Neuronal stem cell (in vitro differentiated cells): Measurements from ENCODE around the gene PRKACA.

Experiments
- DNase-seq: peaks from one replicate; pipeline ENCODE4 v3.0.0-alpha.2; 2013; ENCODE audit warnings: low spot score
- H2AFZ ChIP-seq: one replicate; pipeline ENCODE4 v1.6.1; 2013; ENCODE audit warnings: mild to moderate bottlenecking, low read length, inconsistent platforms
- H2AK5ac ChIP-seq: 2 replicates; pipeline ENCODE4 v1.6.1; 2013; ENCODE audit warnings: low read depth, mild to moderate bottlenecking, inconsistent platforms, low read length, moderate library complexity, mixed read lengths
- H2BK120ac ChIP-seq: 2 replicates; pipeline ENCODE4 v1.6.1; 2013; ENCODE audit warnings: low read depth, mild to moderate bottlenecking, inconsistent platforms, low read length, moderate library complexity, mixed read lengths
- H2BK12ac ChIP-seq: one replicate; pipeline ENCODE4 v1.6.1; 2013; ENCODE audit warnings: low read length, inconsistent platforms
- H2BK15ac ChIP-seq: 2 replicates; pipeline ENCODE4 v1.6.1; 2013; ENCODE audit warnings: mild to moderate bottlenecking, low read length, inconsistent platforms, mixed read lengths
- H2BK5ac ChIP-seq: one replicate; pipeline ENCODE4 v1.6.1; 2013; ENCODE audit warnings: inconsistent platforms, mild to moderate bottlenecking, low read length, moderate library complexity
- H3K14ac ChIP-seq: one replicate; pipeline ENCODE4 v1.6.1; 2013; ENCODE audit warnings: low read length, inconsistent platforms
- H3K18ac ChIP-seq: 2 replicates; pipeline ENCODE4 v1.6.1; 2013; ENCODE audit warnings: low read length, inconsistent platforms
- H3K23ac ChIP-seq: 2 replicates; pipeline ENCODE4 v1.6.1; 2013; ENCODE audit warnings: low read depth, mild to moderate bottlenecking, mixed read lengths, low read length, inconsistent platforms; ENCODE audit not compliant: poor library complexity
- H3K27ac ChIP-seq: replicated peaks from 3 replicates; pipeline ENCODE4 v1.5.1; 2013; ENCODE audit warnings: low read length, inconsistent platforms
- H3K27me3 ChIP-seq, 3 experiments: 2 replicates each; pipeline ENCODE4 v1.6.1; 2013; ENCODE audit warnings: low read length in 3 of 3, mild to moderate bottlenecking in 2 of 3, inconsistent platforms in 1 of 3, low read depth in 1 of 3, mixed read lengths in 1 of 3, moderate library complexity in 1 of 3; ENCODE audit not compliant: control insufficient read depth in 3 of 3, insufficient read depth in 3 of 3
- H3K36me3 ChIP-seq, 2 donors: replicated peaks in 1 of 2; 2 replicates each; pipeline ENCODE4 v1.6.1; 2013; ENCODE audit warnings: low read length in 2 of 2; ENCODE audit not compliant: control insufficient read depth in 2 of 2, insufficient read depth in 2 of 2
- H3K4ac ChIP-seq: 2 replicates; pipeline ENCODE4 v1.6.1; 2013; ENCODE audit warnings: inconsistent platforms, mild to moderate bottlenecking, low read length, moderate library complexity
- H3K4me1 ChIP-seq, 2 donors: 1 replicate in 1 of 2; 2 replicates in 1 of 2; pipeline ENCODE4 v1.6.1; 2013; ENCODE audit warnings: low read length in 2 of 2, low read depth in 1 of 2; ENCODE audit not compliant: control insufficient read depth in 2 of 2, insufficient read depth in 1 of 2
- H3K4me2 ChIP-seq: one replicate; pipeline ENCODE4 v1.6.1; 2013; ENCODE audit warnings: mild to moderate bottlenecking, low read length, inconsistent platforms; ENCODE audit not compliant: insufficient read depth, poor library complexity, severe bottlenecking
- H3K4me3 ChIP-seq, 2 donors: 2 replicates each; pipeline ENCODE4 v1.5.1; 2013; ENCODE audit warnings: low read length in 2 of 2, mild to moderate bottlenecking in 2 of 2, inconsistent platforms in 1 of 2, moderate library complexity in 1 of 2
- H3K79me1 ChIP-seq: one replicate; pipeline ENCODE4 v1.6.1; 2013; ENCODE audit warnings: low read depth, mild to moderate bottlenecking, inconsistent platforms, low read length, moderate library complexity
- H3K9ac ChIP-seq: one replicate; pipeline ENCODE4 v1.6.1; 2013; ENCODE audit warnings: mild to moderate bottlenecking, low read depth, low read length, inconsistent platforms; ENCODE audit not compliant: poor library complexity
- H3K9me3 ChIP-seq, 2 donors: replicated peaks in 1 of 2; 2 replicates each; pipeline versions ENCODE3 to v1.6.1; 2013; ENCODE audit warnings: low read length in 2 of 2, mild to moderate bottlenecking in 2 of 2, inconsistent platforms in 1 of 2, low read depth in 1 of 2, mixed read lengths in 1 of 2, moderate library complexity in 1 of 2; ENCODE audit not compliant: control insufficient read depth in 2 of 2, insufficient read depth in 1 of 2
- H4K8ac ChIP-seq: one replicate; pipeline ENCODE4 v1.6.1; 2013; ENCODE audit warnings: low read depth, mild to moderate bottlenecking, inconsistent platforms, low read length, moderate library complexity
- H4K91ac ChIP-seq: one replicate; pipeline ENCODE4 v1.6.1; 2013; ENCODE audit warnings: low read length, low read depth, mild to moderate bottlenecking, inconsistent platforms; ENCODE audit not compliant: poor library complexity
- WGBS, 2 donors: extraction: QIAGEN DNeasy Blood & Tissue Kit; methylation state at CpG; one replicate each; pipeline ENCODE4 v1.1.7; 2013; ENCODE audit warnings: missing lambda C conversion rate in 2 of 2, mixed read lengths in 1 of 2; ENCODE audit not compliant: insufficient read length in 2 of 2, insufficient replicate concordance in 1 of 2; ENCODE audit errors: extremely low coverage in 2 of 2; 5-methylcytosine and 5-hydroxymethylcytosine counted together

The PRKACA gene

GRCh38 chr19:14055396-14055795 lies 62.2 kb downstream of the PRKACA start:
- no peak overlapping the region for H3K23ac ChIP-seq
- H3K4ac ChIP-seq: no peak overlapping the region
- no peak overlapping the region for H3K27ac ChIP-seq
- H3K9ac ChIP-seq: no peak overlapping the region
- H3K4me3 ChIP-seq: no peak overlapping the region
- no peak overlapping the region for H2BK12ac ChIP-seq
- H2BK5ac ChIP-seq: no peak overlapping the region
- H2AFZ ChIP-seq: no peak overlapping the region
- H3K14ac ChIP-seq: no peak overlapping the region
- peaks cover 0 to 3% of the 10 kb centered on the region in 2 donors for H3K9me3 ChIP-seq
- DNase-seq: no peak
- H4K91ac ChIP-seq: no peak overlapping the region
- H3K36me3 ChIP-seq: peaks cover 2 to 3% of the 10 kb centered on the region in 2 donors
- no CpG with 5 or more reads among the region's 3 CpGs for WGBS, 2 donors
- no peak overlapping the region for H2AK5ac ChIP-seq
- H4K8ac ChIP-seq: no peak overlapping the region
- H3K79me1 ChIP-seq: no peaks in the 10 kb centered on the region
- H2BK120ac ChIP-seq: no peak overlapping the region
- no peak overlapping the region for H3K4me2 ChIP-seq
- peak overlapping the region; percentile 13 for H2BK15ac ChIP-seq
- no peak overlapping the region for H3K18ac ChIP-seq
- H3K4me1 ChIP-seq: peaks cover 3 to 4% of the 10 kb centered on the region in 2 donors
- H3K27me3 ChIP-seq: peaks cover 0 to 28% (median 14%) of the 10 kb centered on the region in 3 experiments

- H3K4me2 ChIP-seq: no peak overlapping the region
- no peak overlapping the region for H3K9ac ChIP-seq
- no peak overlapping the region for H3K23ac ChIP-seq
- no peak overlapping the region for H3K27ac ChIP-seq
- H3K18ac ChIP-seq: peak overlapping the region; percentile 48
- H3K14ac ChIP-seq: no peak overlapping the region
- no CpG with 5 or more reads among the region's 11 CpGs for WGBS, 2 donors
- H3K4me1 ChIP-seq: peaks cover 2 to 4% of the 10 kb centered on the region in 2 donors
- H3K4ac ChIP-seq: no peak overlapping the region
- peaks cover 0 to 28% (median 14%) of the 10 kb centered on the region in 3 experiments for H3K27me3 ChIP-seq
- H3K4me3 ChIP-seq: no peak overlapping the region
- H2BK5ac ChIP-seq: peak overlapping the region; percentile 45
- H4K91ac ChIP-seq: no peak overlapping the region
- H3K36me3 ChIP-seq: peaks cover 2 to 3% of the 10 kb centered on the region in 2 donors
- H2BK12ac ChIP-seq: no peak overlapping the region
- peak overlapping the region; percentile 25 for H2BK15ac ChIP-seq
- H2AK5ac ChIP-seq: peak overlapping the region; percentile 6
- no peaks in the 10 kb centered on the region for H3K79me1 ChIP-seq
- H4K8ac ChIP-seq: no peak overlapping the region
- DNase-seq: no peak
- peaks cover 0 to 3% of the 10 kb centered on the region in 2 donors for H3K9me3 ChIP-seq
- H2AFZ ChIP-seq: no peak overlapping the region
- no peak overlapping the region for H2BK120ac ChIP-seq
Measured at GRCh38 chr19:14054721-14055120, 62.8 kb downstream of the PRKACA start.

- Histone ChIP-seq H2AK5ac (no peak overlapping the region), H3K4ac (no peak overlapping the region), H3K4me1 (peaks cover 0 to 4% of the 10 kb centered on the region in 2 donors), H3K27ac (no peak overlapping the region), H3K4me2 (no peak overlapping the region), H2BK15ac (no peak overlapping the region), H3K18ac (no peak overlapping the region), H3K9me3 (peaks cover 0 to 3% of the 10 kb centered on the region in 2 donors), H3K4me3 (no peak overlapping the region), H2BK12ac (no peak overlapping the region), H4K91ac (no peak overlapping the region), H3K79me1 (no peaks in the 10 kb centered on the region), H2BK5ac (peak overlapping the region; percentile 45), H4K8ac (no peak overlapping the region), H3K27me3 (peaks cover 0 to 26% (median 12%) of the 10 kb centered on the region in 3 experiments), H3K14ac (no peak overlapping the region), H2BK120ac (no peak overlapping the region), H3K9ac (no peak overlapping the region), H3K23ac (no peak overlapping the region), H2AFZ (no peak overlapping the region), H3K36me3 (peaks cover 2 to 3% of the 10 kb centered on the region in 2 donors)
- WGBS, 2 donors: no CpG with 5 or more reads among the region's 6 CpGs
- no peak for DNase-seq
Measured at GRCh38 chr19:14054099-14054498, 63.5 kb downstream of the PRKACA start.

GRCh38 chr19:14053500-14053899 lies 64.1 kb downstream of the PRKACA start:
- Histone ChIP-seq H4K8ac (no peak overlapping the region), H2BK12ac (peak overlapping the region; percentile 58), H3K9ac (no peak overlapping the region), H4K91ac (no peak overlapping the region), H3K18ac (no peak overlapping the region), H3K4me3 (peak overlapping the region in 1 of 2 donors; percentile 44), H3K36me3 (peaks cover 2 to 3% of the 10 kb centered on the region in 2 donors), H2AFZ (no peak overlapping the region), H2BK120ac (no peak overlapping the region), H3K23ac (peak overlapping the region; percentile 80), H3K27me3 (peaks cover 0 to 20% (median 6%) of the 10 kb centered on the region in 3 experiments), H2BK5ac (no peak overlapping the region), H3K4me2 (no peak overlapping the region), H3K4me1 (peaks cover 0 to 4% of the 10 kb centered on the region in 2 donors), H3K14ac (no peak overlapping the region), H2BK15ac (no peak overlapping the region), H2AK5ac (no peak overlapping the region), H3K79me1 (no peaks in the 10 kb centered on the region), H3K27ac (no peak overlapping the region), H3K9me3 (peaks cover under 1 to 3% of the 10 kb centered on the region in 2 donors), H3K4ac (peak overlapping the region; percentile 55)
- WGBS, 2 donors: no CpG with 5 or more reads among the region's 11 CpGs
- no peak for DNase-seq
